VCaP (cell line): ENCODE data around the gene NOTCH4.

ENCODE experiments used
- H3K27ac ChIP-seq: fragments of 450-650 bp; 2 replicates; pipeline ENCODE4 v1.5.1; 2017
- TF ChIP-seq, protein P1 (sequence below): fragments of 450-650 bp; conservative IDR thresholded peaks from 2 replicates; pipeline ENCODE4 v1.5.1; 2017; ENCODE audit warnings: mild to moderate bottlenecking, moderate library complexity

Gene NOTCH4

DNA sequence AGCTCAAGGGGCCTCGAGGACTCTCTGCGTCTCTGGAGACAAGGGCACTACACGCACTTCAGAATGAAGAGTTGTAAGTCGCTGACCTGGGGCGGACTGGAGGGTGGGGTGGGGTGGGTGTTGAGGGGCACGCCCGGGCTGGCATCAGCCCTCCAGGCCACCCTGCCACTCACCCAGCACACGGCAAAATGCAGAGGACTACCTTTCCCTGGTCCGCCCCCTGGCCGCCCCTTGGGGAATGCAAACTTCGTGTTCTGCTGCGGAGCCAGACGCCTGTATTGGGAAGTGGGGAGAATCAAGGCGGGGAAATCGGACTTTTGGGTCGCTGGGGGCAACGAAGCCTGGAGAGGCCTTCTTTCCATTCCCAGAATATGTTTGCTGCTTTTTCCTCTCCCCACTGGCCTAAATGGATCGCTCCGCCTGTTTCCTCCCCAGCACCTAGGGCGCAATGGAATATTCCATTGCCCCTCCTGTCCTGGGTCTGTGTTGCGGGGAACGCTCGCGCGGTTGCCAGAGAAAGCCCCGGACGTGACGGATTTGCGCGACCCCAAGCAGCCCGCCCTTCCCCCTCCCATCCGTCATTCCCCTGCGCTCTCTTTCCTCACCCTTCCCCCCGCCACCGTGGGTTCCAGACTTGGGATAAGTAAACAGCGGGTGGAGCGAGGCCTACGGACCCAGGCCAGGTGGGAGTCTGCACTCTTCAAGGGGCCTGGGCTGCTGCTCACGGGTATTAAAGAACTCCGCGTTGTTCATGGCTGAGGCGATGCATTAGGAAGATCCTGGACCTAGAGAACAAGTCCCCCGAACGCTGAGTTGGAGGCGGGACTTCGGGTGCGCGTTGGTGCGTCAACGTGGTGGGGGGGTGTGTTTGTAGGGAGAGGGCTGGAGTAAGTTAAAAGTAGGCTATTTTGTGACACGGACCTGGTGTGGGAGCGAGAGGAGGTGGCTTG, 70.0 kb downstream of the NOTCH4 start, which contains the start of gene PPT2:
TSS of gene PPT2 (plus strand) at position 578 of the 950 bp plus-strand sequence. CDS start 454 bp downstream, outside the sequence.
- H3K27ac ChIP-seq, result peak within 1 kb of the TSS; percentile 89
- TF ChIP-seq, protein P1, sequence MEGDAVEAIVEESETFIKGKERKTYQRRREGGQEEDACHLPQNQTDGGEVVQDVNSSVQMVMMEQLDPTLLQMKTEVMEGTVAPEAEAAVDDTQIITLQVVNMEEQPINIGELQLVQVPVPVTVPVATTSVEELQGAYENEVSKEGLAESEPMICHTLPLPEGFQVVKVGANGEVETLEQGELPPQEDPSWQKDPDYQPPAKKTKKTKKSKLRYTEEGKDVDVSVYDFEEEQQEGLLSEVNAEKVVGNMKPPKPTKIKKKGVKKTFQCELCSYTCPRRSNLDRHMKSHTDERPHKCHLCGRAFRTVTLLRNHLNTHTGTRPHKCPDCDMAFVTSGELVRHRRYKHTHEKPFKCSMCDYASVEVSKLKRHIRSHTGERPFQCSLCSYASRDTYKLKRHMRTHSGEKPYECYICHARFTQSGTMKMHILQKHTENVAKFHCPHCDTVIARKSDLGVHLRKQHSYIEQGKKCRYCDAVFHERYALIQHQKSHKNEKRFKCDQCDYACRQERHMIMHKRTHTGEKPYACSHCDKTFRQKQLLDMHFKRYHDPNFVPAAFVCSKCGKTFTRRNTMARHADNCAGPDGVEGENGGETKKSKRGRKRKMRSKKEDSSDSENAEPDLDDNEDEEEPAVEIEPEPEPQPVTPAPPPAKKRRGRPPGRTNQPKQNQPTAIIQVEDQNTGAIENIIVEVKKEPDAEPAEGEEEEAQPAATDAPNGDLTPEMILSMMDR, result no peak

DNA sequence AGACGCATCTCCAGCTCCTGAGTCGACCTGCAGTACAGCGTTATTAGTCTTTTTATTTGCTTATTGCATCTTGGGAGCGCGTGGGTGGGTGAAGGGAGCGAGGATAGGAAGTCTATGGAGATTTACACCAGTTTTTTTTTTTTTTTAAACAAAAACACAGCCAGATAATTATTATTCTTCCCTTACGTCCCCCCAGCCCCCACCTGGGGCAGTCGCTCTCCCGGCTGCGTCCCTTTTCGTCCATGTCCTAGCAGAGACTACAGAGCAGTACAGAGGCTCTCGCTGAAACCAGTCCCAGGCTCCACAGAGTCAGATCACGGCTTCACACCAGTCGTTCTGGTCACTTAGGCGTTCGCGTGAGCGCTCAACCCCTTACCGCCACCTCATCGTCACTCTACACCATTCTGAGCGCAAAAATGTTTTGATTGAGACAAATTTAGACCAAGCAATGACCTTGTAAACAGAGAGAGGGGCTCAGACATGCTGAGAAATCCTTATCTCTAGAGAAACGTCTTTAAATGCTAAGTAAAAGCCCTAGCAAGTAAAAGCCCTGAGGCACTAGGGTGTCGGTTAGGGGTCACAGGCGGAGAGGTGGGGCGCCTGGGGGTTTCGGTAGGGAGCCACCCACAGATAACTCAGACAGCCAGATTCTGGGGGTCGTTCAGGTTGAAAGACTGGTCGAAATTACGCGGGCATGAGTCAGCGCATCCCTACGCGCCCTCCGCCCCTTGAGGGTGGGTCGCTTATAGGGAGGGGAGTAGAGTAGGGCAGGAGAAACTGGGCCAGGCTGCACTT, 70.9 kb downstream of the NOTCH4 start:
- TF ChIP-seq, protein P1, result no peak
- peak overlapping the region; percentile 89 for H3K27ac ChIP-seq

DNA sequence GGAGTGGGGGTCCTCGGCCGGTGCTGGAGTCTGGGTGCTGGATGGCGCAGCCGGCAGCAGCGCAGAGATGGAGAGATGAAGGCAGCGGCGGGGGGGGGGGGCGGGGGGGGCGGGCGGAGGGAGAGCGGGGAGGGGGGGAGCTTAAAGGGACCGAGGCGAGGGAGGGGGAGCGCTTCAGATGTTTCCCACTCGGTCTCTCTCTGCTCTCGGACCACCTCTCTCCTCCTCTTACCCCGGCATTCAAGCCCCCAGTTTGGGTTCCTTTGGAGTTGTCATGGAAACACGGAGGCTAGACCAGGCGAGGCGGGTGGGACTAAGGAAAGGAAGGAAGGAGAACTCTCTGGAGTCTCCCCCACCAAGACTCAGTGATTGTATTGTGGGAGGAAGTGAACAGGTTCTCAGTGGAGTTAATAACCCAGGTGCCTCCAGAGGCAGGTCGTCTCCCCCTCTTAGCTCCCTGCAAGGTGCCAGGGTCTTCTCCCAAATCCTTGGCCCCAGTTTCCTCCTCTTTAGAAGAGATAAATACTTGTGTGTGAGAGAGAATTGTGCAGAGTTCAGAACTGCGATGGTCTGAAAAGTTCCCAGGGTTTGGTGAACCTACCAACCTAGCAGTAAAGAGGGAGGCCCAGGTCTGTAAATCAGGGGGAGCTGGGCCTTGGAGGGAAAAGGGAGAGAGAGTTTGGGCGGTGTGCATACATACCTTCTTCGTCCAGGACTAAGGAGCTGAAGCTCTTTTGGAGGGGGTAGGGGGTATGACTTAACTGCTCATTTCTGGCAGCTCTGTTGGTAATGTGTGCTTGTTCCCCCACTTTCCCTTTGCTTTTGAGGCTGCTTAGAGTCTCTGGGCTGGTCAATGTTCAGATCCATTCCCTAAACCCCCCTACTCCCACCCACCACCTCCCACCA, 71.8 kb downstream of the NOTCH4 start, which contains the start of gene PRRT1:
TSS of gene PRRT1 (minus strand) at position 77 of the 906 bp plus-strand sequence. CDS start 112 bp downstream, outside the sequence.
- TF ChIP-seq, protein P1, result no peak
- H3K27ac ChIP-seq, result no peak within 1 kb of the TSS

DNA sequence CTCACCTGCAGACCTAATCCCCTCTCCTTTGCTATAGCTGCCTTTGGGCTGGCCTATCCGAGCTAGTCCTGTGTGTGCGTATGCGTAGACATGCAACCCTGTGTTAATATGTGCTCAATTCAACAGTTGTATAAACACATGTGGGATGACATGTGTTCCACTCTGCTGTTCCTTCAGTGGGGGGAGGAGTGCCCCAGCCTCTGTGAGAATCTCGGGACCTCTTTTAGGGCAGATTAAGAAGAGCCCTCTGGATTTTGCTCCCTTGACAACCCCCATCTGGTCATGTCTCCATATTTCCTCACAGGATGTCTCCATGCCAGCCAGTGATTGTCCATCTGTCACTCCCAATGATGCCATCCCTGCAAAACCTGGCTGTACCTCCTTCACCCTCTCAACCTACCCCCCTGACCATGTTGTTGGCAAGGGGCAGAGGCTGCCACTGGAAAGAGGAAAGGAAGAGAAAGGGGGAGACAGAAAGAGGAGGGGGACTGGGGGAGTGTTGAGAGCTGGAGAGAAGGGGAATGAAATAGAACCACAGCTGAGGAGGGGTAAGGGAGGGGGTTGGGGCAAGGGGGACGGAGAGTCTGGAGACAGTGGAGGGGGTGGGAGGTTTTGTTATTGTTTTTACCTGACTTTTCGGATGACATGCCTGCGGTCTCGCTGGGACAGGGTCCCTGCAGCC, 72.5 kb downstream of the NOTCH4 start:
- TF ChIP-seq, protein P1, result no peak
- no peak overlapping the region for H3K27ac ChIP-seq

DNA sequence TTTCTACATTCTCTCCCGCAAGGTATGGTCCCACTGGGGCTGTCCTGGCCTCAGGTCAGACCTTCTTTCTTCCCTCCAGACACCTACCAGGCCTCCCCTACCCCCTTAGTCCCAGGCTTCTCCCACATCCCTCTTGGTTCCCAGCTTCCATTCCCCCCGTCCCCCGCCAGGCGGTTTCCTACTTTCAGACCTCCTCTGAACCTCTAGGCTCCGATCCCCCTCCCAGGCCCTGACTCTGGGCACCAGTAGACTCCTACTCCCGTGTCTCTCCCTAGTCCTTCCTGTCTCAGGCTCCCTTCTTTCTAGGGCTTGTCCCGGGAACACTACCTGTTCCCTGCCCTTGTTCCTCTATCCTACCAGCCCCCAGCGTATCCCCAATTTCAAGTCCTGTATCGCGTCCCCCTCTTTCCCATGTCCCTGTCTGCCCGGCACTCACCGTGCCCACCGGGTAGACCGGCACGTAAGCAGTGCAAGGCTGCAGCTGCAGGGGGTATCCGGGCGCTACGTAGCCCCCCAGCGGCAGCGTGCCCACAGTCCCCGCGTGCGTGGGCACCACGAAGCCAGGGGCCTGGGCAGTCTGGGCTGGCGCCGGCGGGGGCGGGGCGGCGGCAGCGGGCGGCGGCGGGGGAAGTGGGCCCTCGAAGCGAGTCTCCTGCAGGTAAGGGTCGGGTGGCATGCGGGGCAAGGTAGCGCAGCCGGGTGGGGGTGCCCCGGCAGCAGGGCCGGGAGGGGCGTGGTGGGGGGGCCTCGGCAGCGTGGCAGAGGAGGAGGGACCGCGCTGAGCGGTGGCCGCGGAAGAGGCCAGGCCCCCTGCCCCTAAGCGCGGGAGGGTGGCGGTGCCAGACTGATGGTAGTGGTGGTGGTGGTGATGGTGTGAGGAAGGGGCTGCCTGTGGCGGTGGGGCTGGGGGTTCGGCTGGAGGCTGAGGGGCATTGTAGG, 73.7 kb downstream of the NOTCH4 start:
- TF ChIP-seq, protein P1, result no peak
- no peak overlapping the region for H3K27ac ChIP-seq
